A673 (cell line): ENCODE results near the gene NAXD.

ENCODE experiments used
- CTCF ChIP-seq: fragments of 300-800, 200-600 bp; sonication (generic); conservative IDR thresholded peaks from 2 replicates; pipeline ENCODE4 v1.5.1; 2017; ENCODE audit warnings: low read depth, mild to moderate bottlenecking, antibody characterized with exemption, low read length, moderate library complexity, mixed read lengths
- EZH2 ChIP-seq: fragments of 200-600 bp; sonication (generic); IDR thresholded peaks from 2 replicates; pipeline ENCODE4 v1.6.1; 2017; ENCODE audit warnings: borderline replicate concordance, low read depth, mild to moderate bottlenecking, mixed read lengths, antibody characterized with exemption, low read length; ENCODE audit not compliant: poor library complexity, severe bottlenecking

GRCh38 chr13:110633776-110634175 lies 18.4 kb downstream of the NAXD start:
- TF ChIP-seq CTCF = no peak
- no peak for TF ChIP-seq EZH2
